ENCODE data around the gene NAV1.

DNA sequence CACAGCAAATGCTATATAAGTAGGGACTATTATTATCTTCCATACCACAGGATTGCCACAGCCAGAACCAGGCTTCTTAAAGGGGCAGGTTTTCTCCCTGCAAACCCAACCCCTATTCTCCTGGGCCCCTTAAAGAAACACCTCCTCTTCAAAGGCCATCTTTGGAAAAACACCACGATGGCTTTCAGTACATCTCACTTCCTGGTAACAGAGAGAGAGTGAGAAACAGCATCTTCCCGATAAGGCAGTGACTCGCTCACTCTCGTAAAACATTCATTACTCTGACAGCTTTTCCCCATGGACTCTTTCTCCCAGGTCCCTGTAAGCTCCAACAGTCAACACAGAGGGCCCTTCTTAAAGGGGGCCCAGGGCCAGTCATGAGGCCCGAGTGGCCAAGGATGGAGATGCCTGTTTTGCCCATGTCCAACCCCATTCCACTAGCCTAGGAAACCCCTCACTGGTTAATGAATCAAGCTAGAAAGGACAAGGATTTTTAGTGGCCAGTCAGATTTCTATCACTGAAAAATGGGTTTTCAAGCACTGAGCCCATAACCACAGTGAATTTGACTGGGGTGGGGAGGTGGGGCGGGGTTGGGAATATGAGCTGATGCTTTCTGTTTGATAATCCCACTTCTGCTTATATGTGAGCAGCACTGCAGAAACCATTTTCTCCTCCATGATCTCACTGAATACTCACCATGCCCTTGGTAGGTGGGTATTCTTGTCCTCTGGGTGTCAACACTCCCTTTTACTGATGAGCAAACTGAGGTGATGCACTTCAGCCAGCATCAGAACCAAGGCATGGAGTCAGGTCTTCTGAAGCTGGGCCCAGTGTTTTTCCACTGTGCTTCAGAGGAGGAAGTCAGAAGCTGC lies 3.6 kb upstream of the NAV1 start:
- no peak for TF ChIP-seq POLR2AphosphoS5 (IDR thresholded peaks at IDR 0.05; ENCODE audit: low read depth)
- no peak for TF ChIP-seq CTCF (IDR thresholded peaks at IDR 0.05; ENCODE audit: insufficient read depth, low read length)
- no peak for TF ChIP-seq SPI1 (IDR thresholded peaks at IDR 0.05; ENCODE audit: borderline replicate concordance, low read depth)

Measured in HL-60 (cell line).